HepG2 (cell line): ENCODE results near the gene UTS2R. TPM values are rescaled to one million over a fixed set of nuclear protein-coding genes. Genes with fewer than 3 reads are reported as not detected.

ENCODE experiments used
- ADNP ChIP-seq: sonication (generic); formaldehyde crosslinking; IDR thresholded peaks from 2 replicates; pipeline ENCODE4 v1.4.0; 2020; ENCODE audit warnings: missing genetic modification reagents
- ETV6 ChIP-seq: sonication (generic); formaldehyde crosslinking; conservative IDR thresholded peaks from 2 replicates; pipeline ENCODE4 v1.4.0; 2020; ENCODE audit warnings: missing genetic modification reagents
- FOXP4 ChIP-seq: sonication (generic); formaldehyde crosslinking; IDR thresholded peaks from 2 replicates; pipeline ENCODE4 v1.4.0; 2020; ENCODE audit warnings: missing genetic modification reagents
- HDAC2 ChIP-seq: sonication (generic); formaldehyde crosslinking; IDR thresholded peaks from 2 replicates; pipeline ENCODE4 v1.4.0; 2020; ENCODE audit warnings: missing genetic modification reagents
- HNRNPK ChIP-seq: fragments of 200-400 bp; formaldehyde crosslinking; IDR thresholded peaks from 2 replicates; pipeline ENCODE4 v1.6.1; 2018; ENCODE audit warnings: low read length, low read depth, moderate library complexity, mild to moderate bottlenecking; ENCODE audit not compliant: poor library complexity, severe bottlenecking
- ISL2 ChIP-seq: sonication (generic); formaldehyde crosslinking; IDR thresholded peaks from 2 replicates; pipeline ENCODE4 v1.5.0; 2020; ENCODE audit warnings: missing genetic modification reagents
- KDM1A ChIP-seq: IDR thresholded peaks from 2 replicates; pipeline ENCODE4 v1.6.1; 2016; ENCODE audit warnings: missing compliant biosample characterization
- MAFF ChIP-seq: IDR thresholded peaks from 2 replicates; pipeline ENCODE4 v1.6.1; 2011; ENCODE audit warnings: low read depth, low read length, improper control_type of control experiment
- RARA ChIP-seq: IDR thresholded peaks from 2 replicates; pipeline ENCODE4 v1.6.1; 2016; ENCODE audit warnings: missing genetic modification reagents, missing compliant biosample characterization
- XRCC5 ChIP-seq: fragments of 200-400 bp; formaldehyde crosslinking; optimal IDR thresholded peaks from 2 replicates; pipeline ENCODE3; 2017; ENCODE audit warnings: mild to moderate bottlenecking, low read length
- ZFAT ChIP-seq: sonication (generic); formaldehyde crosslinking; conservative IDR thresholded peaks from 2 replicates; pipeline ENCODE4 v1.8.1; 2023; ENCODE audit warnings: missing genetic modification reagents, inconsistent platforms
- ZNF101 ChIP-seq: sonication (generic); formaldehyde crosslinking; IDR thresholded peaks from 2 replicates; pipeline ENCODE4 v1.4.0; 2020; ENCODE audit warnings: mild to moderate bottlenecking, low read depth, missing genetic modification reagents, borderline replicate concordance
- ZNF225 ChIP-seq: sonication (generic); formaldehyde crosslinking; IDR thresholded peaks from 2 replicates; pipeline ENCODE4 v1.4.0; 2020; ENCODE audit warnings: mild to moderate bottlenecking, missing genetic modification reagents
- ZNF503 ChIP-seq: sonication (generic); formaldehyde crosslinking; IDR thresholded peaks from 2 replicates; pipeline ENCODE4 v1.4.0; 2020; ENCODE audit warnings: missing genetic modification reagents
- ZNF615 ChIP-seq: sonication (generic); formaldehyde crosslinking; IDR thresholded peaks from 2 replicates; pipeline ENCODE4 v1.5.0; 2020; ENCODE audit warnings: mild to moderate bottlenecking, missing genetic modification reagents, borderline replicate concordance
- polyA plus RNA-seq, 8 experiments: library from polyadenylated mRNA; depleted of rRNA in 3 of 8; stranded (reverse) in 7 of 8; unstranded in 1 of 8; fragments of >200 nt; fragmentation: Illumina TruSeq in 4 of 8; extraction: Trizol in 4 of 8; gene quantifications; 2 replicates each; pipeline versions ENCODE4 v1.2.1 to v1.2.3, GENCODE V29; 2011 to 2016; ENCODE audit warnings: low read depth in 4 of 8, missing spikeins in 1 of 8, mixed read lengths in 1 of 8; ENCODE audit not compliant: insufficient read depth in 1 of 8
- total RNA-seq, 5 experiments: library from RNA; depleted of rRNA; stranded (reverse); fragments of >200 nt; fragmentation: Illumina TruSeq; extraction: Trizol; gene quantifications; 2 replicates each; pipeline ENCODE4 v1.2.3, GENCODE V29; 2016; ENCODE audit warnings: low read depth in 1 of 5
- TF ChIP-seq, protein P1 (sequence below): sonication (generic); formaldehyde crosslinking; IDR thresholded peaks from 2 replicates; pipeline ENCODE4 v1.8.1; 2023; ENCODE audit warnings: missing genetic modification reagents, mild to moderate bottlenecking, borderline replicate concordance
- TF ChIP-seq, protein P2 (sequence below): sonication (generic); formaldehyde crosslinking; IDR thresholded peaks from 2 replicates; pipeline ENCODE4 v1.8.0; 2022; ENCODE audit warnings: mild to moderate bottlenecking, missing genetic modification reagents, borderline replicate concordance
- TF ChIP-seq, protein P3 (sequence below): sonication (generic); formaldehyde crosslinking; IDR thresholded peaks from 2 replicates; pipeline ENCODE4 v1.8.1; 2023; ENCODE audit warnings: mild to moderate bottlenecking, moderate library complexity, missing genetic modification reagents
- TF ChIP-seq, protein P4 (sequence below): IDR thresholded peaks from 2 replicates; pipeline ENCODE4 v1.6.1; 2016; ENCODE audit warnings: missing genetic modification reagents, missing compliant biosample characterization

The UTS2R gene
- total and polyA plus RNA-seq, 2 of the 13 experiments (the other 11 are each of a cell fraction or from before 2014, with no cell fraction given) = 0.13 to 0.15 TPM

DNA sequence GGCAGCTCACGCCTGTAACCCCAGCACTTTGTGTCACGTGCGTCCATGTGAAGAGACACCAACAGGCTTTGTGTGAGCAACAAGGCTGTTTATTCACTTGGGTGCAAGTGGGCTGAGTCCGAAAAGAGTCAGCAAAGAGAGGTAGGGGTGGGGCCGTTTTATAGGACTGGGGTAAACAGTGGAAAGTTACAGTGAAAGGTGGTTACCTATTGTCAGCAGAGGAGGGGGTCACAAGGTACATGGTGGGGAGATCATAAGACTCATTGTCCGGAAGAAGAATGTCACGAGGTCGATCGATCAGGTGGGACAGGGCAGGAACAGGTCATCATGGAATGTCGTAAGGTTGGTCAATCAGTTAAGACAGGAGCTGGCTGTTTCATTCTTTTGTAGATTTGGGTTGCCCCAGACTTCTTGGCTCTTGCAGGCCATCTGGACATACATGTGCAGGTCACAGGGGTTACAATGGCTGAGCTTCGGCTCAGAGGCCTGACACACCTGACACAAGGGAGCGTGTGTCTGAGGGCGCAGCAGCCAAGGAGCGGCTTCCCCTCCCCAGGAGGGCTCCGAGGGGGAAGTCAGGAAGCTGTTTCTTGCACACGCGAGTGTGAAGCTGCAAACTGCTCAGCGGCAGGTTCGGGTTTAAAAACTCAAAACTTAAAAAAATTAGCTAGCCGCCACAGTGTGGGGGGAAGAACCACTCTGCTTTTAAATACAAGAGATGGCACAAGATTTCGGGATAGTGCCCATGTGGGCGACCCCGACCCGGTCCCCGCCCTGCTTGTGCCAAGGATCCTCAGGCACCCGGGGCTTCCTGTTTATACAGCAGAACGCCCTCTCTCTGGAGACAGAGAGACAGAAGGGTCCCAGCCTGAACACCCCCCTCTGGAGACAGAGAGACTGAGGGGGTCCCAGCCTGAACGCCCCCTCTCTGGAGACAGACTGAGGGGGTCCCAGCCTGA is 24.9 kb upstream of the UTS2R start (continued):
- peak; percentile 98 for TF ChIP-seq ZNF503
- TF ChIP-seq KDM1A (CRISPR knock-in tag) = peak; percentile 81
- peak; percentile 70; the same call in 1 of the 2 replicates for TF ChIP-seq ETV6 (CRISPR knock-in tag)
- TF ChIP-seq, protein P1, sequence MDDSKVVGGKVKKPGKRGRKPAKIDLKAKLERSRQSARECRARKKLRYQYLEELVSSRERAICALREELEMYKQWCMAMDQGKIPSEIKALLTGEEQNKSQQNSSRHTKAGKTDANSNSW = no peak
- TF ChIP-seq HNRNPK = no peak
- peak; percentile 95 for TF ChIP-seq ISL2 (CRISPR knock-in tag)
- TF ChIP-seq, protein P2, sequence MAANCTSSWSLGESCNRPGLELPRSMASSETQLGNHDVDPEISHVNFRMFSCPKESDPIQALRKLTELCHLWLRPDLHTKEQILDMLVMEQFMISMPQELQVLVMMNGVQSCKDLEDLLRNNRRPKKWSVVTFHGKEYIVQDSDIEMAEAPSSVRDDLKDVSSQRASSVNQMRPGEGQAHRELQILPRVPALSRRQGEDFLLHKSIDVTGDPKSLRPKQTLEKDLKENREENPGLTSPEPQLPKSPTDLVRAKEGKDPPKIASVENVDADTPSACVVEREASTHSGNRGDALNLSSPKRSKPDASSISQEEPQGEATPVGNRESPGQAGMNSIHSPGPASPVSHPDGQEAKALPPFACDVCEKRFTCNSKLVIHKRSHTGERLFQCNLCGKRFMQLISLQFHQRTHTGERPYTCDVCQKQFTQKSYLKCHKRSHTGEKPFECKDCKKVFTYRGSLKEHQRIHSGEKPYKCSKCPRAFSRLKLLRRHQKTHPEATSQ (CRISPR knock-in tag) = peak; percentile 63; the same call in 1 of the 2 replicates
- peak; percentile 100 for TF ChIP-seq RARA (CRISPR knock-in tag)
- TF ChIP-seq XRCC5 = no peak
- no peak for TF ChIP-seq ZNF615 (CRISPR knock-in tag)
- TF ChIP-seq, protein P3, sequence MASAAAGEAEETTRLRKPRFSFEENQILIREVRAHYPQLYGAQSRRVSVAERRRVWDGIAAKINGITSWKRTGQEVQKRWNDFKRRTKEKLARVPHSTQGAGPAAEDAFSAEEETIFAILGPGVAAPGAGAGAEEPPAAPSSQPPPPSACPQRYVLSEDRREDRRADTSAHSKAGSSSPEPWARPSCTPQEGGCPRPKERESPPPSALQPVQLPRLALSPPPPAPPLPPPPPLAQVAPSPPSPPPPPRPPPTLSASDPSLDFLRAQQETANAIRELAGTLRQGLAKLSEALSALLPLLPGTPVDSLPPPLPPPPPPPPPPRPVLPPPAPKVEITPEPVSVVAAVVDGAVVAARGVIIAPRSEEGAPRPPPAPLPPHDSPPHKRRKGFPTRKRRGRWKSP (CRISPR knock-in tag) = peak; percentile 63; the same call in 1 of the 2 replicates
- 0 out of 2 replicates have a peak, but pooled peaks have one; percentile 92 for TF ChIP-seq ZNF101 (CRISPR knock-in tag)
- TF ChIP-seq MAFF = 0 out of 2 replicates have a peak, but pooled peaks have one; percentile 32
- TF ChIP-seq, protein P4, sequence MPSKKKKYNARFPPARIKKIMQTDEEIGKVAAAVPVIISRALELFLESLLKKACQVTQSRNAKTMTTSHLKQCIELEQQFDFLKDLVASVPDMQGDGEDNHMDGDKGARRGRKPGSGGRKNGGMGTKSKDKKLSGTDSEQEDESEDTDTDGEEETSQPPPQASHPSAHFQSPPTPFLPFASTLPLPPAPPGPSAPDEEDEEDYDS (CRISPR knock-in tag) = peak; percentile 82
- peak; percentile 82; the same call in 1 of the 2 replicates for TF ChIP-seq ZNF225
- TF ChIP-seq FOXP4 (CRISPR knock-in tag) = peak; percentile 100
- peak; percentile 99 for TF ChIP-seq HDAC2
- no peak for TF ChIP-seq ZFAT (CRISPR knock-in tag)
- no peak for TF ChIP-seq ADNP
